SK-N-SH treated with all-trans-retinoic acid at 6 μM for 48 hours (cell line): ENCODE results near the gene LMF1.

Experiments used
- ATAC-seq: fragments of 200-7000 bp; cut with Tn5 transposase; 3 replicates; pipeline ENCODE4 v1.9.1; 2020; ENCODE audit warnings: mild to moderate bottlenecking, moderate library complexity
- ARNTL ChIP-seq: fragments of 450-650 bp; formaldehyde crosslinking; IDR thresholded peaks from 2 replicates; pipeline ENCODE4 v1.5.0; 2020; ENCODE audit warnings: low read depth, mild to moderate bottlenecking, moderate library complexity, borderline replicate concordance
- BACH2 ChIP-seq: fragments of 250-450 bp; sonication (Bioruptor Pico); IDR thresholded peaks from 2 replicates; pipeline ENCODE4 v1.9.0; 2021; ENCODE audit warnings: mild to moderate bottlenecking, borderline replicate concordance
- CREB5 ChIP-seq: fragments of 250-450 bp; sonication (Bioruptor Pico); IDR thresholded peaks from 2 replicates; pipeline ENCODE4 v1.5.1; 2020; ENCODE audit warnings: low read depth, mild to moderate bottlenecking, moderate library complexity
- CSRNP3 ChIP-seq: fragments of 250-450 bp; sonication (Bioruptor Pico); IDR thresholded peaks from 2 replicates; pipeline ENCODE4 v1.5.1; 2021; ENCODE audit warnings: mild to moderate bottlenecking, moderate library complexity
- ESRRG ChIP-seq: fragments of 250-450 bp; sonication (Bioruptor Pico); IDR thresholded peaks from 2 replicates; pipeline ENCODE4 v1.6.1; 2021; ENCODE audit warnings: mild to moderate bottlenecking
- GLIS3 ChIP-seq: fragments of 250-450 bp; sonication (Bioruptor Pico); IDR thresholded peaks from 2 replicates; pipeline ENCODE4 v1.5.0; 2020; ENCODE audit warnings: mild to moderate bottlenecking, moderate library complexity
- ISL1 ChIP-seq: fragments of 250-450 bp; sonication (Bioruptor Pico); IDR thresholded peaks from 2 replicates; pipeline ENCODE4 v2.1.2; 2022; ENCODE audit warnings: mild to moderate bottlenecking, moderate library complexity
- OSR1 ChIP-seq: fragments of 250-450 bp; sonication (Bioruptor Pico); IDR thresholded peaks from 2 replicates; pipeline ENCODE4 v1.8.0; 2022; ENCODE audit warnings: moderate library complexity, mild to moderate bottlenecking, inconsistent platforms
- PATZ1 ChIP-seq: fragments of 250-450 bp; sonication (Bioruptor Pico); IDR thresholded peaks from 2 replicates; pipeline ENCODE4 v1.8.0; 2020; ENCODE audit warnings: mild to moderate bottlenecking, moderate library complexity, borderline replicate concordance
- POU6F1 ChIP-seq: fragments of 250-450 bp; sonication (Bioruptor Pico); IDR thresholded peaks from 2 replicates; pipeline ENCODE4 v1.8.0; 2021; ENCODE audit warnings: low read depth, mild to moderate bottlenecking, moderate library complexity, borderline replicate concordance
- RARB ChIP-seq: fragments of 250-450 bp; sonication (Bioruptor Pico); IDR thresholded peaks from 2 replicates; pipeline ENCODE4 v1.8.0; 2021; ENCODE audit warnings: mild to moderate bottlenecking, moderate library complexity
- SNAI2 ChIP-seq: fragments of 250-450 bp; sonication (Bioruptor Pico); IDR thresholded peaks from 2 replicates; pipeline ENCODE4 v1.5.0; 2020; ENCODE audit warnings: mild to moderate bottlenecking, moderate library complexity
- TCF4 ChIP-seq: fragments of 250-450 bp; sonication (Bioruptor Pico); IDR thresholded peaks from 2 replicates; pipeline ENCODE4 v1.8.0; 2021; ENCODE audit warnings: mild to moderate bottlenecking, moderate library complexity, borderline replicate concordance
- TOX ChIP-seq: fragments of 250-450 bp; sonication (Bioruptor Pico); IDR thresholded peaks from 2 replicates; pipeline ENCODE4 v1.8.0; 2021; ENCODE audit warnings: mild to moderate bottlenecking, moderate library complexity, borderline replicate concordance
- TSHZ2 ChIP-seq: fragments of 250-450 bp; sonication (Bioruptor Pico); IDR thresholded peaks from 2 replicates; pipeline ENCODE4 v1.5.0; 2020; ENCODE audit warnings: mild to moderate bottlenecking, moderate library complexity
- ZC3H10 ChIP-seq: fragments of 250-450 bp; sonication (Bioruptor Pico); IDR thresholded peaks from 2 replicates; pipeline ENCODE4 v1.5.1; 2021; ENCODE audit warnings: mild to moderate bottlenecking, moderate library complexity
- ZFP3 ChIP-seq: fragments of 250-450 bp; sonication (Bioruptor Pico); IDR thresholded peaks from 2 replicates; pipeline ENCODE4 v1.5.0; 2020; ENCODE audit warnings: mild to moderate bottlenecking, moderate library complexity
- ZFP30 ChIP-seq: fragments of 450-650 bp; formaldehyde crosslinking; IDR thresholded peaks from 2 replicates; pipeline ENCODE4 v1.5.0; 2022; ENCODE audit warnings: mild to moderate bottlenecking, moderate library complexity
- ZNF565 ChIP-seq: fragments of 450-650 bp; formaldehyde crosslinking; conservative IDR thresholded peaks from 2 replicates; pipeline ENCODE4 v1.5.0; 2020; ENCODE audit warnings: low read depth, mild to moderate bottlenecking, moderate library complexity
- ZNF70 ChIP-seq: fragments of 450-650 bp; formaldehyde crosslinking; IDR thresholded peaks from 2 replicates; pipeline ENCODE4 v1.5.0; 2020; ENCODE audit warnings: mild to moderate bottlenecking, moderate library complexity
- ZNF8 ChIP-seq: fragments of 450-650 bp; formaldehyde crosslinking; IDR thresholded peaks from 2 replicates; pipeline ENCODE4 v1.5.0; 2020; ENCODE audit warnings: mild to moderate bottlenecking, moderate library complexity

LMF1 gene

GRCh38 chr16:930076-930475, 40.7 kb downstream of the LMF1 start:
- no peak for ATAC-seq
- TF ChIP-seq TSHZ2 (CRISPR knock-in tag) (no peak), TOX (CRISPR knock-in tag) (no peak), ZFP3 (CRISPR knock-in tag) (no peak), ZFP30 (no peak), OSR1 (CRISPR knock-in tag) (no peak), ZNF565 (CRISPR knock-in tag) (no peak), SNAI2 (CRISPR knock-in tag) (no peak), ZNF70 (CRISPR knock-in tag) (no peak), ARNTL (CRISPR knock-in tag) (no peak), ZNF8 (no peak)

GRCh38 chr16:929227-930073, 41.3 kb downstream of the LMF1 start:
- TF ChIP-seq BACH2 (CRISPR knock-in tag) (no peak), TCF4 (no peak), ZC3H10 (CRISPR knock-in tag) (no peak), TSHZ2 (CRISPR knock-in tag) (no peak), OSR1 (CRISPR knock-in tag) (no peak), CSRNP3 (CRISPR knock-in tag) (no peak), RARB (CRISPR knock-in tag) (no peak), ZFP3 (CRISPR knock-in tag) (no peak), ISL1 (CRISPR knock-in tag) (no peak), ZNF565 (CRISPR knock-in tag) (no peak), POU6F1 (CRISPR knock-in tag) (no peak), SNAI2 (CRISPR knock-in tag) (no peak), ESRRG (CRISPR knock-in tag) (no peak), TOX (CRISPR knock-in tag) (no peak)
- no peak for ATAC-seq

GRCh38 chr16:928526-928925, 42.3 kb downstream of the LMF1 start:
- ATAC-seq: no peak
- TF ChIP-seq TCF4 (no peak), CREB5 (CRISPR knock-in tag) (no peak), PATZ1 (no peak), OSR1 (CRISPR knock-in tag) (no peak), ZC3H10 (CRISPR knock-in tag) (no peak), ZFP3 (CRISPR knock-in tag) (no peak), GLIS3 (CRISPR knock-in tag) (no peak), ESRRG (CRISPR knock-in tag) (no peak), RARB (CRISPR knock-in tag) (no peak), POU6F1 (CRISPR knock-in tag) (no peak), ZNF565 (CRISPR knock-in tag) (no peak), TOX (CRISPR knock-in tag) (no peak), SNAI2 (CRISPR knock-in tag) (no peak)
